K562 (cell line): ENCODE measurements around the gene RAD1. TPM values are rescaled to one million over a fixed set of nuclear protein-coding genes. Genes with fewer than 3 reads are reported as not detected.

Experiments used
- ARID2 ChIP-seq: fragments of 450-650 bp; IDR thresholded peaks from 2 replicates; pipeline ENCODE4 v1.6.1; 2017; ENCODE audit warnings: antibody characterized with exemption, mild to moderate bottlenecking
- CBFA2T2 ChIP-seq: fragments of 450-650 bp; conservative IDR thresholded peaks from 2 replicates; pipeline ENCODE4 v1.6.1; 2017; ENCODE audit warnings: mild to moderate bottlenecking
- HDAC2 ChIP-seq: fragments of 450-650 bp; IDR thresholded peaks from 2 replicates; pipeline ENCODE4 v1.6.1; 2016; ENCODE audit warnings: mild to moderate bottlenecking
- HDAC6 ChIP-seq: IDR thresholded peaks from 2 replicates; pipeline ENCODE4 v1.6.1; 2012; ENCODE audit warnings: low read depth, mild to moderate bottlenecking, control low read depth, inconsistent platforms, low read length, moderate library complexity
- IFI16 ChIP-seq: fragments of 250-450 bp; sonication (Bioruptor Pico); IDR thresholded peaks from 2 replicates; pipeline ENCODE4 v2.1.2; 2022; ENCODE audit warnings: mild to moderate bottlenecking, inconsistent platforms
- MBD1 ChIP-seq: fragments of 250-450 bp; sonication (Bioruptor Pico); IDR thresholded peaks from 2 replicates; pipeline ENCODE4 v1.8.0; 2022; ENCODE audit warnings: inconsistent platforms
- MGA ChIP-seq: fragments of 450-650 bp; IDR thresholded peaks from 2 replicates; pipeline ENCODE4 v1.6.1; 2016; ENCODE audit warnings: mild to moderate bottlenecking, moderate library complexity
- SMAD1 ChIP-seq: fragments of 150-350 bp; IDR thresholded peaks from 2 replicates; pipeline ENCODE4 v1.6.1; 2014; ENCODE audit warnings: low read length, low read depth; ENCODE audit not compliant: partially characterized antibody
- SMAD3 ChIP-seq: fragments of 450-650 bp; formaldehyde crosslinking; conservative IDR thresholded peaks from 2 replicates; pipeline ENCODE4 v1.4.0; 2020; ENCODE audit warnings: mild to moderate bottlenecking
- TCF7L2 ChIP-seq: fragments of 150-350 bp; IDR thresholded peaks from 2 replicates; pipeline ENCODE4 v1.6.1; 2016; ENCODE audit warnings: low read depth, mild to moderate bottlenecking, low read length, moderate library complexity
- ZC3H4 ChIP-seq: sonication (generic); formaldehyde crosslinking; IDR thresholded peaks from 2 replicates; pipeline ENCODE4 v1.9.0; 2021; ENCODE audit warnings: missing genetic modification reagents, borderline replicate concordance
- ZNF212 ChIP-seq: fragments of 450-650 bp; formaldehyde crosslinking; IDR thresholded peaks from 2 replicates; pipeline ENCODE4 v1.4.0; 2020; ENCODE audit warnings: mild to moderate bottlenecking
- polyA plus RNA-seq, 8 experiments: library from polyadenylated mRNA; depleted of rRNA in 4 of 8; stranded (reverse) in 5 of 8; unstranded in 3 of 8; fragments of >200 nt; fragmentation: Nextera tagmentation in 2 of 8; fragmentation: Illumina TruSeq in 1 of 8; extraction: Ambion mirVana in 2 of 8; extraction: Trizol in 1 of 8; gene quantifications; 2 replicates each; pipeline versions ENCODE4 v1.2.1 to v1.2.3, GENCODE V29; 2011 to 2014; ENCODE audit warnings: inconsistent platforms in 1 of 8, missing spikeins in 1 of 8
- total RNA-seq, 7 experiments: library from RNA; depleted of rRNA in 6 of 7; stranded (reverse); fragments of >200 nt in 6 of 7; fragmentation: Illumina TruSeq in 2 of 7; extraction: Trizol in 2 of 7; gene quantifications; 2 replicates each; pipeline versions ENCODE4 v1.2.1 to v1.2.3, GENCODE V29; 2011 to 2021; ENCODE audit warnings: low replicate concordance in 1 of 7

Gene RAD1
- total and polyA plus RNA-seq, 9 of the 15 experiments (the other 6 are each of a cell fraction or from before 2014, with no cell fraction given), result 44.5 to 148 (median 60.8) TPM

GRCh38 chr5:34866989-34867471 is 48.3 kb downstream of the RAD1 start (continued):
- TF ChIP-seq SMAD3 (0 out of 2 replicates have a peak, but pooled peaks have one; percentile 17), ARID2 (peak; percentile 47; the same call in 1 of the 2 replicates), SMAD1 (no peak), HDAC2 (peak; percentile 88), IFI16 (CRISPR knock-in tag) (no peak), MBD1 (CRISPR knock-in tag) (no peak), CBFA2T2 (no peak), ZC3H4 (CRISPR knock-in tag) (no peak), MGA (no peak; the same call in 1 of the 2 replicates), ZNF212 (CRISPR knock-in tag) (no peak), HDAC6 (no peak), TCF7L2 (no peak)
